Epithelial cell of proximal tubule (primary cell): Measurements from ENCODE around the gene KCNQ1OT1. TPM values are rescaled to one million over a fixed set of nuclear protein-coding genes. Genes with fewer than 3 reads are reported as not detected.

Experiments used
- DNase-seq: peaks from one replicate; pipeline ENCODE4 v3.0.0-alpha.2; 2011; ENCODE audit warnings: low read depth
- H3K4me3 ChIP-seq: 2 replicates; pipeline ENCODE4 v1.5.1; 2011; ENCODE audit warnings: low read depth, mild to moderate bottlenecking, low read length
- CTCF ChIP-seq: conservative IDR thresholded peaks from 2 replicates; pipeline ENCODE4 v1.5.1; 2012; ENCODE audit warnings: low read depth, mild to moderate bottlenecking, low read length
- total RNA-seq: library from RNA; depleted of rRNA; stranded (reverse); fragments of >200 nt; gene quantifications from 2 replicates; pipeline ENCODE4 v1.2.3, GENCODE V29; 2015

Gene KCNQ1OT1
- total RNA-seq, 1 donor from 2014 or later, result 0.63 TPM

GRCh38 chr11:2685051-2685450 lies 14.7 kb downstream of the KCNQ1OT1 start:
- H3K4me3 ChIP-seq, result no peak overlapping the region
- DNase-seq, result no peak
- no peak for TF ChIP-seq CTCF

- no peak for TF ChIP-seq CTCF
- no peak for DNase-seq
- no peak overlapping the region for H3K4me3 ChIP-seq
Measured at GRCh38 chr11:2684581-2684980, 15.2 kb downstream of the KCNQ1OT1 start.

GRCh38 chr11:2683806-2684205 lies 16.0 kb downstream of the KCNQ1OT1 start:
- no peak for TF ChIP-seq CTCF
- DNase-seq, result no peak
- no peak overlapping the region for H3K4me3 ChIP-seq

- DNase-seq, result no peak
Measured at GRCh38 chr11:2681408-2682145, 18.2 kb downstream of the KCNQ1OT1 start.

GRCh38 chr11:2679011-2679676 lies 20.6 kb downstream of the KCNQ1OT1 start:
- no peak for TF ChIP-seq CTCF

More at GRCh38 chr11:2681408-2682145, 18.2 kb downstream of the KCNQ1OT1 start:
- TF ChIP-seq CTCF, result no peak
- H3K4me3 ChIP-seq, result no peak overlapping the region

GRCh38 chr11:2678396-2678795 lies 21.4 kb downstream of the KCNQ1OT1 start:
- TF ChIP-seq CTCF, result no peak
- no peak for DNase-seq
- no peak overlapping the region for H3K4me3 ChIP-seq

More at GRCh38 chr11:2679011-2679676, 20.6 kb downstream of the KCNQ1OT1 start:
- no peak for DNase-seq
- H3K4me3 ChIP-seq, result no peak overlapping the region
